Endothelial cell of umbilical vein (primary cell): ENCODE results near the gene SNX9. TPM values are rescaled to one million over a fixed set of nuclear protein-coding genes. Genes with fewer than 3 reads are reported as not detected.

Experiments
- BruUV-seq: library from RNA; stranded (reverse); fragments of 400-500 nt; replicated peaks from 2 replicates; lab custom pipeline; 2021; lab: Mats Ljungman, UMichigan
- CTCF ChIA-PET: fragments of 300-600, 350-600 bp; sonication (Branson Sonifier 250); formaldehyde crosslinking; loops from one replicate; lab custom pipeline; 2021; ENCODE audit warnings: antibody characterized with exemption, inconsistent platforms; lab: Charles Lee
- POLR2A ChIA-PET: fragments of 300-600, 350-600 bp; sonication (Branson Sonifier 250); formaldehyde crosslinking; loops from one replicate; lab custom pipeline; 2021; ENCODE audit warnings: antibody characterized with exemption, inconsistent platforms; lab: Charles Lee
- DNase-seq: peaks from one replicate; pipeline ENCODE4 v3.0.0-alpha.2; 2011; ENCODE audit warnings: low read depth, low spot score
- FAIRE-seq: peaks from 2 replicates; lab custom pipeline; 2011; peaks lifted over from hg19 to GRCh38; lab: Jason Lieb, UNC
- H2AFZ ChIP-seq: 2 replicates; pipeline ENCODE4 v1.6.0; 2012; ENCODE audit warnings: low read depth, low read length, control low read depth, inconsistent platforms
- H3K27ac ChIP-seq: 2 replicates; pipeline ENCODE4 v1.5.1; 2011; ENCODE audit warnings: low read depth, mild to moderate bottlenecking, control low read depth, low read length, moderate library complexity; ENCODE audit not compliant: insufficient read depth
- H3K27me3 ChIP-seq, 2 experiments: 2 replicates each; pipeline versions ENCODE4 v1.6.0 to v1.6.1; 2011; ENCODE audit warnings: low read length in 2 of 2, mixed read lengths in 1 of 2; ENCODE audit not compliant: control insufficient read depth in 2 of 2, insufficient read depth in 2 of 2
- H3K36me3 ChIP-seq, 2 experiments: 2 replicates in 1 of 2; 3 replicates in 1 of 2; pipeline ENCODE4 v1.5.1; 2011; ENCODE audit warnings: low read length in 2 of 2, mild to moderate bottlenecking in 1 of 2, moderate library complexity in 1 of 2; ENCODE audit not compliant: control insufficient read depth in 2 of 2, insufficient read depth in 2 of 2; ENCODE audit errors: extremely low read depth in 1 of 2
- H3K4me1 ChIP-seq: 3 replicates; pipeline ENCODE4 v1.5.1; 2011; ENCODE audit warnings: mild to moderate bottlenecking, low read length; ENCODE audit not compliant: control insufficient read depth, insufficient read depth; ENCODE audit errors: extremely low read depth
- H3K4me2 ChIP-seq: 2 replicates; pipeline ENCODE4 v1.6.1; 2011; ENCODE audit warnings: low read length, control low read depth, mixed read lengths; ENCODE audit not compliant: insufficient read depth
- H3K4me3 ChIP-seq, 3 experiments: fragments of 200-600 bp in 1 of 3; sonication (generic), shearing (Covaris generic) in 1 of 3; replicated peaks in 1 of 3; 2 replicates each; pipeline ENCODE4 v1.5.1; 2011 to 2016; ENCODE audit warnings: control low read depth in 3 of 3, low read length in 3 of 3, mild to moderate bottlenecking in 2 of 3, inconsistent platforms in 1 of 3, low read depth in 1 of 3, moderate library complexity in 1 of 3; ENCODE audit not compliant: insufficient read depth in 1 of 3
- H3K79me2 ChIP-seq: 2 replicates; pipeline ENCODE4 v1.6.0; 2012; ENCODE audit warnings: low read length, inconsistent platforms; ENCODE audit not compliant: control insufficient read depth, insufficient read depth
- H3K9ac ChIP-seq: replicated peaks from 2 replicates; pipeline ENCODE3; 2011; ENCODE audit warnings: low read length, control low read depth; ENCODE audit not compliant: insufficient read depth; ENCODE audit errors: extremely low read depth
- H3K9me1 ChIP-seq: replicated peaks from 3 replicates; pipeline ENCODE4 v1.6.0; 2011; ENCODE audit warnings: mild to moderate bottlenecking, low read length; ENCODE audit not compliant: control insufficient read depth, insufficient read depth; ENCODE audit errors: extremely low read depth
- H3K9me3 ChIP-seq: replicated peaks from 2 replicates; pipeline ENCODE4 v1.5.1; 2012; ENCODE audit warnings: low read length, inconsistent platforms; ENCODE audit not compliant: control insufficient read depth, insufficient read depth
- H4K20me1 ChIP-seq: replicated peaks from 2 replicates; pipeline ENCODE3; 2011; ENCODE audit warnings: mild to moderate bottlenecking, low read length; ENCODE audit not compliant: control insufficient read depth, insufficient read depth; ENCODE audit errors: extremely low read depth
- CTCF ChIP-seq, 2 donors: IDR thresholded peaks; 1 replicate in 1 of 2; 2 replicates in 1 of 2; pipeline ENCODE4 v1.5.1; 2011; ENCODE audit warnings: low read length in 2 of 2, mild to moderate bottlenecking in 2 of 2, moderate library complexity in 2 of 2, control low read depth in 1 of 2, inconsistent platforms in 1 of 2, low read depth in 1 of 2; ENCODE audit not compliant: insufficient read depth in 1 of 2; ENCODE audit errors: extremely low read depth in 1 of 2
- EZH2 ChIP-seq: IDR thresholded peaks from 2 replicates; pipeline ENCODE4 v1.6.1; 2012; ENCODE audit warnings: borderline replicate concordance, low read depth, mild to moderate bottlenecking, moderate library complexity, low read length, inconsistent platforms; ENCODE audit not compliant: severe bottlenecking
- FOS ChIP-seq: IDR thresholded peaks from 2 replicates; pipeline ENCODE4 v1.6.1; 2011; ENCODE audit warnings: mild to moderate bottlenecking, low read length, moderate library complexity, borderline replicate concordance; ENCODE audit not compliant: insufficient read depth
- GATA2 ChIP-seq: IDR thresholded peaks from 2 replicates; pipeline ENCODE4 v1.7.0; 2011; ENCODE audit warnings: low read depth, mild to moderate bottlenecking, moderate library complexity, mixed read lengths, low read length; ENCODE audit not compliant: insufficient read length, insufficient read depth
- JUN ChIP-seq: IDR thresholded peaks from 2 replicates; pipeline ENCODE4 v1.6.1; 2011; ENCODE audit warnings: borderline replicate concordance, low read depth; ENCODE audit not compliant: insufficient read length, insufficient read depth
- MAX ChIP-seq: IDR thresholded peaks from 2 replicates; pipeline ENCODE4 v1.6.1; 2011; ENCODE audit not compliant: insufficient read depth, insufficient read length
- MYC ChIP-seq: IDR thresholded peaks from one replicate; pipeline ENCODE4 v1.6.1; 2011; ENCODE audit warnings: mild to moderate bottlenecking, low read depth, low read length
- POLR2A ChIP-seq: IDR thresholded peaks from 2 replicates; pipeline ENCODE4 v1.6.1; 2012; ENCODE audit warnings: low read depth, mild to moderate bottlenecking, control low read depth, low read length
- POLR2AphosphoS5 ChIP-seq: IDR thresholded peaks from 2 replicates; pipeline ENCODE4 v1.6.1; 2012; ENCODE audit warnings: low read depth, mild to moderate bottlenecking, control low read depth, low read length, moderate library complexity; ENCODE audit not compliant: insufficient read depth
- dilution Hi-C: fragments of 300-500 bp; cut with MboI; formaldehyde crosslinking; loops from one replicate; pipeline ENCODE4 v1.15.0; 2019; ENCODE audit warnings: low sequenced_read_pairs; ENCODE audit not compliant: extremely low pct_ligation_motif_present
- intact Hi-C: fragments of 100-400 bp; cut with micrococcal nuclease; formaldehyde crosslinking; loops from one replicate; pipeline ENCODE4 v1.10.0; 2022
- polyA plus RNA-seq, 4 experiments: library from polyadenylated mRNA; depleted of rRNA in 3 of 4; stranded (reverse) in 3 of 4; unstranded in 1 of 4; fragments of >200 nt; gene quantifications; 2 replicates each; pipeline versions ENCODE4 v1.2.1 to v1.2.3, GENCODE V29; 2011 to 2012; ENCODE audit warnings: missing spikeins in 1 of 4
- total RNA-seq: library from RNA; stranded (reverse); gene quantifications from 2 replicates; pipeline ENCODE4 v1.2.3, GENCODE V29; 2021

SNX9 gene
- total and polyA plus RNA-seq, 2 donors (not counting 3 experiments of a cell fraction or from before 2014, with no cell fraction given) = 27.5 to 54.5 TPM

DNA sequence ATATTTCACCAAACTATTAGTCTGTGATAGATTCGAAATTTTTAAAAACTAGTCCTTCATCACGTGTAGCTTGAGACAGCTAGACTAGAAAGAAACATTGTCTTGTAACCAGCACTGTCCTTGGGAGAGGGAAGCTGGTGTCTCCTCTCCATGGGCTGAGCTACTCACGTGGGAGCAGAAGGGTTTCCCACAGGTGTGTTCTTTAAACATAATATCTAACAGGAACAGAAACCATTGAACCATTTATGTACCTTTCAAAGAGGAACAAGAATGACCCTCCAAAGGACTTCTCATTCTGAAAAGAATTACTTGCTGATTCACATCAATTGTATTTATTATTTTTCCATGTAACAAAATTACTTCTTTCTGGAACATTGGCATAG is 86.2 kb downstream of the SNX9 start:
- Histone ChIP-seq H2AFZ (no peak overlapping the region), H3K36me3 (peaks cover 4 to 19% of the 10 kb centered on the region in 2 experiments), H3K4me1 (no peaks in the 10 kb centered on the region), H3K27ac (no peak overlapping the region), H3K9me1 (no peaks in the 10 kb centered on the region), H3K4me2 (no peak overlapping the region), H3K79me2 (no peaks in the 10 kb centered on the region), H3K27me3 (no peaks in the 10 kb centered on the region), H3K9ac (no peak overlapping the region), H3K4me3 (no peak overlapping the region), H4K20me1 (peaks cover 2% of the 10 kb centered on the region), H3K9me3 (no peaks in the 10 kb centered on the region)
- FAIRE-seq = no peak
- intact Hi-C loops (no loop called here), dilution Hi-C loops (no loop called here)
- ChIA-PET CTCF (no interaction called here), POLR2A (interaction anchor here (1.3 kb wide), 1 partner anchor 22 kb away, joined by 3 read pairs; no protein-coding TSS in a partner anchor)
- no TSS peak for BruUV-seq
- TF ChIP-seq JUN (no peak), GATA2 (no peak), MAX (no peak), FOS (no peak), POLR2AphosphoS5 (no peak), MYC (no peak), EZH2 (no peak), POLR2A (no peak), CTCF (IDR thresholded peaks at IDR 0.05; ENCODE audit: extremely low read depth in 1 of 2, insufficient read depth in 1 of 2, low read depth in 1 of 2, low read length in 2 of 2) (no peak)
- no peak for DNase-seq
